D721Med (cell line): ENCODE measurements around the gene IQCK.

ENCODE experiments used
- DNase-seq: peaks from one replicate; pipeline ENCODE4 v3.0.0; 2011; ENCODE audit warnings: low spot score; ENCODE audit not compliant: insufficient read length
- FAIRE-seq: peaks from 2 replicates; lab custom pipeline; 2011; peaks lifted over from hg19 to GRCh38; lab: Jason Lieb, UNC
- CTCF ChIP-seq: IDR thresholded peaks from 2 replicates; pipeline ENCODE4 v1.5.1; 2012; ENCODE audit warnings: mild to moderate bottlenecking, control low read depth; ENCODE audit not compliant: insufficient read depth; ENCODE audit errors: missing control alignments

IQCK gene

DNA sequence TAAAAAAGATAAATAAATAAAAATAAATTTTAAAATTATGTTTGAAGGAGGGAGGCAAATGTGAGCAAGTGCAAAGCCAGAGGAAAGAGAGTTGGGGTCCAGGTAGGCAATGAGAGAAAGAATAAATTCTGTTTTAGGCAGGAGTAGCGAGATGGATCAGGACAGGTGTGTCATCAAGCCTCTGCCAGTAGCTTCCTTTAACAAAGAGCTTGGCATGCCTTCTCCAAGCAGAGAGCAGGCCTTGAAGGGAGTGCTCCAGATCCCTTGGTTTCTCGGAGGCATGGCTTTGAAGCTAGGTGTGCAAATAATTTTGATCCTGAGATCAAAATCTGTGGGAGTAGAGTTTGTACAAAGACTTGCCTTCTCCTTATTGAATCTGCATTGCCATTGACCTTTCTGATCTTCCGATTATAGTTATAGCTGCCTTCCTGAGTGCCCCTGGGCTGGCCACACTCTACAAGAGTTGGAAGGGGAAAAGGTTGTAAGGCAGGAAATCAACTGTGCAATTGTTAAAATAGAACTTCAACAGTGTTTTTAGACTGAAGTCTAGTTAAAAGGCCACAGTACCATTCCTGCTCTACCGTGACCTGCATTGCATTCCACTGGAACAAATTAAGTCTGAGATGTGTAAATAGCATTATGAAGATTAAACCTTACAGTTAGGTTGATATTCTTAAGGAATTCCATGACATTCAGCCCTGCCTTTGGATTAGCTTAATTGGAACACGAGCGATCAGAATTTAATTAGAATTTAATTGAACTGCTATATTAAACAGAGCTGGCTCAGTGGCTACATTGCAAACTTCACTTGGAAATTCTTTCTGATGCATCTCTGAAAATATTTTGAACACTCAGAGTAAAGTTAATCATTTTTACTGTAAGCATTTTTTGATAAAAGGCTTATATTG is 33.7 kb downstream of the IQCK start:
- no peak for TF ChIP-seq CTCF
- no peak for DNase-seq
- FAIRE-seq, result no peak

DNA sequence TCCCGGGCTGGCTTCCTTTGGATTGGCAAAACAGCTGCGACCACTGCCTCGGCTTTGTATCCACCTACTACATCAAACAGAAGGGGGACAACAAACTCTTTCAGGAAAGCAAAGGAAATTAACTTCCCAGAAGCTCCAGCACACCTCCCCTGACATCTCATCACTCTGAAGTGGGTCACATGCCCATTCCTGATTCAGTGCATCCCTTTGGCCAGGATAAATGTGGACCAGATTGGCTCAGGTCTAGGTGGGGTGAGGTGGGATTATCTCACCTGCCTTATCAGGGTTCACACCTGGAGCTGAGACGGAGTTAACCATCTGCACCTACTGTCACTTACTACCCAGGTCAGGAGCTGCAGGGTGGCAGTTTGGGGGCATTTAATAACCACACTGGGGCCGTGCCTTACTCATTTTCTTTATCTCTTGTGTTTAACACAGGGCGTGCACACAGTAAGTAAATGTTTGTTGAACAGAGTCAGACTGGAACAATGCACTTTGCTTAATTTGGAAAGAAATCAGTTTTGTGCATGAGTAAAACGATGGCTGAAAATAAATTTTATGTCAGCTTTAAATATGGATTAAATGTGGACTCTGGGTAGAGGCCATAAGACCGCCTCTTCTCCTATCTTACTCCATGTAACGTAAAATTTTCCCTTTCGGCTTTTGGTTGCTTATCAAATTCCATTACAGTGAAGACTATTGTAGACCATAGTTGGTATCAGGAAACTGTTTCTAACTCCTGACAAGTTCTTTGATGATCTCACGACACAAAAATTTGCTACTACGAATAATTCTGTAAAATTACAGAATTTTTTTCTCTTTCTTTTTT is 36.0 kb downstream of the IQCK start:
- FAIRE-seq, result no peak
- no peak for DNase-seq
- TF ChIP-seq CTCF, result no peak

GRCh38 chr16:19754644-19755036 is 36.6 kb downstream of the IQCK start:
- no peak for DNase-seq
- TF ChIP-seq CTCF, result no peak
- FAIRE-seq, result no peak

GRCh38 chr16:19755268-19755667 is 37.2 kb downstream of the IQCK start:
- no peak for FAIRE-seq
- TF ChIP-seq CTCF, result no peak
- no peak for DNase-seq

DNA sequence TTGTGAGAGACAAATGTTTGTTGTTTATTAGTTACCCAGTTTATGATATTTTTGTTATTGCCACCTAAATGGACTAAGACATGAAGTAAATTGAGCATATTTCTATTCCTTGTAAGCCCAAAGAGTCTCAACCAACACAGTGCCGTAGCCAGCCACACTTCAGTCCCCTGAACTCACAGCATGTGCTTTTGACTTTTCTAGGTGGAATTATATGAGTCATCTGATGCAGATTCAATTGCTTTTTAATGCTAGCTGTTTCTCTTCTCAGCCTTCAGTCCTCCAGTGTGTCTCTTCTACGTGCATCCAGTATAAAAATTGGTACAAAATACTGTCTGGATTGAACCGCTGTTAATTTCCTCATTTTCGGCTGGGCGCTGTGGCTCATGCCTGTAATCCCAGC is 39.0 kb downstream of the IQCK start:
- no peak for DNase-seq
- no peak for TF ChIP-seq CTCF
- FAIRE-seq, result no peak

- DNase-seq (no peak), FAIRE-seq (no peak)
- no peak for TF ChIP-seq CTCF
Observed at GRCh38 chr16:19757762-19758595, 39.9 kb downstream of the IQCK start.
